ENCODE results near the gene PBRM1. TPM values are rescaled to one million over a fixed set of nuclear protein-coding genes. Genes with fewer than 3 reads are reported as not detected.
A peak's percentile ranks its signal among the peaks of the same experiment; 100 is the strongest.

PBRM1 gene
- total and polyA plus RNA-seq, 2 of the 13 experiments (the other 11 are each of a cell fraction or from before 2014, with no cell fraction given): 10.9 to 33.2 TPM

GRCh38 chr3:52689151-52689550 lies 3.4 kb upstream of the PBRM1 start:
- WGBS (ENCODE audit: low lambda C conversion rate): 96% methylated on average over 3 of the region's 3 CpGs

More at GRCh38 chr3:52689151-52689550, 3.4 kb upstream of the PBRM1 start:
- peak overlapping the region; percentile 94; the same call in 1 of the 2 replicates for H3K4me2 ChIP-seq (ENCODE audit: low read depth, low read length)
- no peaks in the 10 kb centered on the region; a peak in 1 of 5 replicates for H3K27me3 ChIP-seq (ENCODE audit: control insufficient read depth in 1 of 2, insufficient read depth in 2 of 2, low read length in 2 of 2)
- ATAC-seq: no peak
- no peaks in the 10 kb centered on the region for H3K9me3 ChIP-seq (ENCODE audit: low read length)
- no TSS peak for BruUV-seq (replicated peaks)
- CTCF ChIA-PET (ENCODE audit: low intra/inter-chr PET ratio, low total read pairs): no interaction called here
- DNase-seq (ENCODE audit: low spot score): no peak
- POLR2A ChIA-PET: interaction anchor here (1.4 to 12.6 kb wide), 2 partner anchors 10 to 16 kb away, joined by 3 to 118 read pairs; partner anchors contain the start of genes GLT8D1 and SPCS1
- TF ChIP-seq AHR (CRISPR knock-in tag; IDR thresholded peaks at IDR 0.05) (no peak), SP1 (IDR thresholded peaks at IDR 0.05) (no peak), SP1 (CRISPR knock-in tag; IDR thresholded peaks at IDR 0.05) (no peak), NR1H2 (CRISPR knock-in tag; IDR thresholded peaks at IDR 0.05; ENCODE audit: borderline replicate concordance, low read depth) (no peak), FOXC1 (CRISPR knock-in tag; IDR thresholded peaks at IDR 0.05; ENCODE audit: borderline replicate concordance) (no peak), SRY (CRISPR knock-in tag; IDR thresholded peaks at IDR 0.05) (no peak), CEBPG (CRISPR knock-in tag; IDR thresholded peaks at IDR 0.05) (no peak), CHCHD3 (CRISPR knock-in tag; IDR thresholded peaks at IDR 0.05) (no peak), NRL (CRISPR knock-in tag; IDR thresholded peaks at IDR 0.05; ENCODE audit: borderline replicate concordance) (no peak), ZBTB38 (CRISPR knock-in tag; IDR thresholded peaks at IDR 0.05) (no peak), ZNF777 (CRISPR knock-in tag; IDR thresholded peaks at IDR 0.05) (no peak), IKZF1 (IDR thresholded peaks at IDR 0.05) (no peak), ZNF761 (CRISPR knock-in tag; conservative IDR thresholded peaks at IDR 0.05) (no peak), ETV5 (CRISPR knock-in tag; IDR thresholded peaks at IDR 0.05; ENCODE audit: borderline replicate concordance) (no peak), ZBTB14 (CRISPR knock-in tag; IDR thresholded peaks at IDR 0.05) (no peak)
- no peak for FAIRE-seq
- no peak overlapping the region for H3K27ac ChIP-seq (ENCODE audit: extremely low read length, insufficient read depth, low read length)
- H2AFZ ChIP-seq (ENCODE audit: low read length): no peak overlapping the region
- peaks cover 53% of the 10 kb centered on the region for H3K79me2 ChIP-seq (ENCODE audit: insufficient read depth, low read length)
- peaks cover 64% of the 10 kb centered on the region for H3K4me1 ChIP-seq (ENCODE audit: insufficient read depth, low read length)
- intact Hi-C loops (cut with micrococcal nuclease; ENCODE audit: unreplicated experiment) (no loop called here), in situ Hi-C loops (cut with HindIII; ENCODE audit: extremely low pct_ligation_motif_present, low pct_unique_long_range_greater_than_20kb) (loop anchor here (10.0 kb wide), 1 partner anchor 234 kb away; the partner anchor contains the start of genes NISCH and TNNC1)
- H3K36me3 ChIP-seq (replicated peaks in 1 of 2; ENCODE audit: control insufficient read depth in 1 of 2, insufficient read depth in 2 of 2, low read length in 2 of 2): peaks cover 27 to 68% of the 10 kb centered on the region in 2 experiments
- peaks cover 19% of the 10 kb centered on the region for H4K20me1 ChIP-seq (ENCODE audit: insufficient read depth, low read length)
- no peak overlapping the region for H3K4me3 ChIP-seq (replicated peaks in 1 of 3; ENCODE audit: insufficient read depth in 1 of 3, low read depth in 2 of 3, low read length in 3 of 3)
- H3K9ac ChIP-seq (ENCODE audit: insufficient read depth, low read depth, low read length): no peak overlapping the region; the same call in 1 of the 2 replicates
